ENCODE results near the gene SCNM1. TPM values are rescaled to one million over a fixed set of nuclear protein-coding genes. Genes with fewer than 3 reads are reported as not detected.

The SCNM1 gene, protein sequence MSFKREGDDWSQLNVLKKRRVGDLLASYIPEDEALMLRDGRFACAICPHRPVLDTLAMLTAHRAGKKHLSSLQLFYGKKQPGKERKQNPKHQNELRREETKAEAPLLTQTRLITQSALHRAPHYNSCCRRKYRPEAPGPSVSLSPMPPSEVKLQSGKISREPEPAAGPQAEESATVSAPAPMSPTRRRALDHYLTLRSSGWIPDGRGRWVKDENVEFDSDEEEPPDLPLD
- total RNA-seq = 10 to 100 TPM in 2 of 6 experiments, 1 to 10 TPM in 4; 7.5 to 13.2 (median 8.5) TPM
- long read RNA-seq, partial matches to known transcripts = 1 of 5 reads
- long read RNA-seq, other reads (novel, unspliced or antisense) = 2 of 5 reads

DNA sequence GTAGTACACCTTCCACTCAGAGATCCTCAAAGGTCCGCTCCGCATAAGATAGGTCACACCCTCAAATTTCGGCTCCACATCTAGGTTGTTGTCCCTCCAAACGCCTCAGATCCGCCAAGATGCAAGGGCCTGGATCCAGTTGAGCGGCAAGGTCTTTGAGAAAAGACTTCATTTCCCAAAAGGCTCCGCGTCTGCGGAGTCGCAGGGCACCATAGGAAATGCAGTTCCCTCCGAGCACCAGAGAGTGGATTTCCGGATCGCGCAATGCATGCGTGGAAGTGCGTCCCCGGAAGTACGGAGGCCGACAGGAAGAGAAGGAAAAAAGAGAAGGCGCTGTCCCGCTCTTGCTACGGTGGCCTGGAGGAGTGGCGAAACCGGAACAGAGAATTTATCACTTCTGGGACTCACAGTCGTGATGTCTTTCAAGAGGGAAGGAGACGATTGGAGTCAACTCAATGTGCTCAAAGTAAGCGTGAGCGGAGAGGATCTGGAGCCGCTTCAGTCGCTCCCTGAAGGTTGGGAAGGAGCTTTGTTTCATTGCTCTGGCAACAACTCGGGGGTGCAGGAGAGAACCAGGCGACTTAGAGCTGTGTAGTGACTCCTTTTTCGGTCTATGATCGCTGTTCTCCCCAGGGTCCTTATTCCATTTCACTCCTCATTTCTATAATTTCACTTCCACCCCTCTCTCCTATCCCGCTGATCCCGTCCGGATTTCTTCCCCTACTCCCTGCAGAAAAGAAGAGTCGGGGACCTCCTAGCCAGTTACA lies at the start of gene SCNM1, which contains the start of gene LYSMD1:
Gene SCNM1, plus strand, starts transcription at position 407 of the 767 bp plus-strand sequence. Its CDS starts 9 bp downstream, at position 416.
Gene LYSMD1, minus strand, starts transcription at position 165 of the 767 bp plus-strand sequence. CDS start 644 bp downstream, outside the sequence.
- peak within 1 kb of the TSS; percentile 35 to 76 (median 63) for H3K27ac ChIP-seq
- DNase-seq (peak; percentile 94 to 98 (median 98)), ATAC-seq (peak; percentile 93 to 94 (median 94))
- H3K4me3 ChIP-seq = peak within 1 kb of the TSS; percentile 51 to 72 (median 70)
- no peaks in the 10 kb centered on the region for H3K9me3 ChIP-seq
- WGBS (ENCODE audit: insufficient coverage, low coverage, low lambda C conversion rate, missing lambda C conversion rate) = under 1% methylated on average over 35 of the region's 38 CpGs
- intact Hi-C loops (cut with DNase I) = no loop called here
- TF ChIP-seq POLR2A (IDR thresholded peaks at IDR 0.05) = peak; percentile 20
- TF ChIP-seq, protein P1, sequence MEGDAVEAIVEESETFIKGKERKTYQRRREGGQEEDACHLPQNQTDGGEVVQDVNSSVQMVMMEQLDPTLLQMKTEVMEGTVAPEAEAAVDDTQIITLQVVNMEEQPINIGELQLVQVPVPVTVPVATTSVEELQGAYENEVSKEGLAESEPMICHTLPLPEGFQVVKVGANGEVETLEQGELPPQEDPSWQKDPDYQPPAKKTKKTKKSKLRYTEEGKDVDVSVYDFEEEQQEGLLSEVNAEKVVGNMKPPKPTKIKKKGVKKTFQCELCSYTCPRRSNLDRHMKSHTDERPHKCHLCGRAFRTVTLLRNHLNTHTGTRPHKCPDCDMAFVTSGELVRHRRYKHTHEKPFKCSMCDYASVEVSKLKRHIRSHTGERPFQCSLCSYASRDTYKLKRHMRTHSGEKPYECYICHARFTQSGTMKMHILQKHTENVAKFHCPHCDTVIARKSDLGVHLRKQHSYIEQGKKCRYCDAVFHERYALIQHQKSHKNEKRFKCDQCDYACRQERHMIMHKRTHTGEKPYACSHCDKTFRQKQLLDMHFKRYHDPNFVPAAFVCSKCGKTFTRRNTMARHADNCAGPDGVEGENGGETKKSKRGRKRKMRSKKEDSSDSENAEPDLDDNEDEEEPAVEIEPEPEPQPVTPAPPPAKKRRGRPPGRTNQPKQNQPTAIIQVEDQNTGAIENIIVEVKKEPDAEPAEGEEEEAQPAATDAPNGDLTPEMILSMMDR (IDR thresholded peaks at IDR 0.05) = peak in 1 of 4 donors; percentile 28
- H3K27me3 ChIP-seq = no peaks in the 10 kb centered on the region
- peaks cover 0 to 15% (median 7%) of the 10 kb centered on the region in 4 donors for H3K4me1 ChIP-seq
- peaks cover 0 to 26% (median 7%) of the 10 kb centered on the region in 4 donors for H3K36me3 ChIP-seq

DNA sequence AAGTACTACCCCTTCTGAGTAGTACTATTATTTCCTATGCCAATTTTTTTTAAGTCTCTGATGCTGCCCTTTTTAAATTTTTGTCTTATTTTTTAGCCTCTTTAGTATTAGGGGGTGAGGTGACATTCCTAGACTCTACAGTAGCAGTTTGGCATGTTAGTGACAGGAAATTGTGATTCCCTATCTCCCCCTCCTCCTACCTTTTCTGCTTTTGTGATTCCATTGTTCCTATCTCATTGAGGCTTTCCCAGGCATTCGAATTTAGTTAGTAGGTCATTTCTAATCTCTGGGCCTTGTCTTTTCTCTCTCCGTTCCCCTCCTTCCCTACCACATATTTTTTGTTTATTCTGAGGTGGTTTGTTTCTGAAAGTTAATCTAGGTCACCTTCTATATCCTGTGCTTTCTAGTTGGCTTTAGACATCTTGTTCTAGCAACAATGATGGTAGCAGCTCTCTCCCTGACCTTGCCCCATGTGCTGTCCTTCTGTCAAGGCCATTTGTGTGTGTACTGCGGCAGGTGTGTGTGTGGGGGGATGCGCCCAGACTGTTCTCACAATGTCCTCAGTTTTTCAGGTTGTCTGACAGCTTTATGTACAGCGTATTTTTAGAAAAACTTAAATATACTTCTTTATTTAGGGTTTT lies 41.1 kb upstream of the SCNM1 start:
- ATAC-seq (no peak), DNase-seq (no peak)
- intact Hi-C loops (cut with DNase I) = no loop called here
- no peaks in the 10 kb centered on the region for H3K9me3 ChIP-seq
- TF ChIP-seq, protein P1 (IDR thresholded peaks at IDR 0.05) = no peak
- TF ChIP-seq POLR2A (IDR thresholded peaks at IDR 0.05) = no peak
- no peaks in the 10 kb centered on the region for H3K27me3 ChIP-seq
- WGBS (ENCODE audit: insufficient coverage, low coverage, low lambda C conversion rate, missing lambda C conversion rate) = 81% methylated on average over 5 of the region's 5 CpGs
- H3K36me3 ChIP-seq = peaks cover 0 to 8% (median 0%) of the 10 kb centered on the region in 4 donors
- no peak overlapping the region for H3K4me3 ChIP-seq
- H3K27ac ChIP-seq = no peak overlapping the region
- no peaks in the 10 kb centered on the region for H3K4me1 ChIP-seq

DNA sequence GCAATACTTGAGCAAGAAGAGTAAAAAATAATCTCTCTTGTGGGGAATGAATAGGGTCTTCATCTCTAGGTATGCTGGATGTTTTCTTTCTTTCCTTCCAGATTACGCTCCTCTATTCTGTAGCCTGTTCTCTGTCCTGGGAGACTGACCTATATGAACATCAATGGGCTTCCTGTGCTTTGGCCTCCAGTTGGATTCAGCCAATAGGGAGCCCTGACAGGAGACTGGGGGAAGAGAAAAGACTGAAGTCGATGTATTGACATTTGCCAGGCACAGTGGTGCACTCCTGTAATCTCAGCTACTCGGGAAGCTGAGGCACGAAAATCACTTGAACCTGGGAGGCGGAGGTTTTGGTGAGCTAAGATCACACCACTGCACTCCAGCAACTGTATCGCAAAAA lies 37.1 kb upstream of the SCNM1 start:
- ATAC-seq (no peak), DNase-seq (no peak)
- intact Hi-C loops (cut with DNase I) = no loop called here
- TF ChIP-seq, protein P1 (IDR thresholded peaks at IDR 0.05) = no peak
- no peak for TF ChIP-seq POLR2A (IDR thresholded peaks at IDR 0.05)
- Histone ChIP-seq H3K27me3 (no peaks in the 10 kb centered on the region), H3K4me1 (no peaks in the 10 kb centered on the region), H3K4me3 (no peak overlapping the region), H3K9me3 (no peaks in the 10 kb centered on the region), H3K27ac (no peak overlapping the region), H3K36me3 (peaks cover 0 to 3% (median 0%) of the 10 kb centered on the region in 4 donors)
- 88% methylated on average over 6 of the region's 6 CpGs for WGBS (ENCODE audit: insufficient coverage, low coverage, low lambda C conversion rate, missing lambda C conversion rate)

DNA sequence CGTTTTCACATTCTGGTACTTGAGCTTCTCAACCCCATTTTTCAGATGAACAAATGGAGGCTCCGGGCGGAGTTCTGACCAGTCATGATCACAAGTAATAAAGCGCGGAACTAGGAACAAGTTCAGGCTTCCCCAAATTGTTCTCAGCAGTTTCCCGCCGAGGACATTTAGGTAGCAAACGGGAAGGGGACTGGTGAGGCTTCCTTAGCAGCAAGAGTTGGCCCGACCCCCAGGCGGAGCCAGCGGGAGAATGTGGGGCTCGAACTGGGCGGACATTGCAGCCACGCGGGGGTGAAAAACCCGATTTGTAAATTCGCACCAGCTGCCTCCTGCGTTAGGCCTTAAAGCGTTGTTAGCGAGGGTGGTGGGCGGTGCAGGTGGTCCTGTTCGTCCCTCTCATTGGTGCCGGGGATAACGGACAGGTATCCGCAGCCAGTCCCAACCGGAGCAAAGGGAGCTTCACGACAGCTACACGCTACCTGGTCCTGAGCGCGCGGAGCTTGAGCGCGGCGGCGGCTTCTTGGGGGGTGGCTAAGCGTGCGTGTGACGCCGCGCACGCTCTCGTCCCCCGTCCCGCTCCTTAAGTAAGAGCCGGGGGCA lies 34.9 kb upstream of the SCNM1 start:
- no peak overlapping the region for H3K27ac ChIP-seq
- DNase-seq = peak; percentile 62 to 87 (median 76)
- peak overlapping the region; percentile 17 to 41 (median 26) for H3K4me3 ChIP-seq
- intact Hi-C loops (cut with DNase I) = no loop called here
- H3K27me3 ChIP-seq = no peaks in the 10 kb centered on the region
- no peaks in the 10 kb centered on the region for H3K9me3 ChIP-seq
- no peak for TF ChIP-seq POLR2A (IDR thresholded peaks at IDR 0.05)
- TF ChIP-seq, protein P1 (IDR thresholded peaks at IDR 0.05) = no peak
- no peaks in the 10 kb centered on the region for H3K4me1 ChIP-seq
- WGBS (ENCODE audit: insufficient coverage, low coverage, low lambda C conversion rate, missing lambda C conversion rate) = 33% methylated on average over 22 of the region's 45 CpGs
- ATAC-seq = peak; percentile 87 to 95 (median 89)
- H3K36me3 ChIP-seq = no peaks in the 10 kb centered on the region

All from right lobe of liver (tissue), 6 donors.